Measurements from ENCODE around the gene B9D1.

Gene B9D1

GRCh38 chr17:19348806-19349205, 13.7 kb downstream of the B9D1 start:
- DNase-seq (ENCODE audit: extremely low spot score) = no peak
- TF ChIP-seq SUZ12 (IDR thresholded peaks at IDR 0.05) = no peak
- TF ChIP-seq ZNF384 (IDR thresholded peaks at IDR 0.05) = no peak
- no peak for TF ChIP-seq TARDBP (IDR thresholded peaks at IDR 0.05)
- TF ChIP-seq L3MBTL2 (conservative IDR thresholded peaks at IDR 0.05) = no peak
- TF ChIP-seq, protein P1, sequence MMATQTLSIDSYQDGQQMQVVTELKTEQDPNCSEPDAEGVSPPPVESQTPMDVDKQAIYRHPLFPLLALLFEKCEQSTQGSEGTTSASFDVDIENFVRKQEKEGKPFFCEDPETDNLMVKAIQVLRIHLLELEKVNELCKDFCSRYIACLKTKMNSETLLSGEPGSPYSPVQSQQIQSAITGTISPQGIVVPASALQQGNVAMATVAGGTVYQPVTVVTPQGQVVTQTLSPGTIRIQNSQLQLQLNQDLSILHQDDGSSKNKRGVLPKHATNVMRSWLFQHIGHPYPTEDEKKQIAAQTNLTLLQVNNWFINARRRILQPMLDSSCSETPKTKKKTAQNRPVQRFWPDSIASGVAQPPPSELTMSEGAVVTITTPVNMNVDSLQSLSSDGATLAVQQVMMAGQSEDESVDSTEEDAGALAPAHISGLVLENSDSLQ (IDR thresholded peaks at IDR 0.05) = no peak
- TF ChIP-seq SP1 (IDR thresholded peaks at IDR 0.05) = no peak
- TF ChIP-seq HDGF (IDR thresholded peaks at IDR 0.05; ENCODE audit: borderline replicate concordance) = no peak
- no peak for TF ChIP-seq LEF1 (IDR thresholded peaks at IDR 0.05; ENCODE audit: borderline replicate concordance)
- CTCF ChIA-PET = interaction anchor here (0.7 kb wide), 1 partner anchor 16 kb away, joined by 8 read pairs; no protein-coding TSS in a partner anchor
- POLR2A ChIA-PET = no interaction called here

DNA sequence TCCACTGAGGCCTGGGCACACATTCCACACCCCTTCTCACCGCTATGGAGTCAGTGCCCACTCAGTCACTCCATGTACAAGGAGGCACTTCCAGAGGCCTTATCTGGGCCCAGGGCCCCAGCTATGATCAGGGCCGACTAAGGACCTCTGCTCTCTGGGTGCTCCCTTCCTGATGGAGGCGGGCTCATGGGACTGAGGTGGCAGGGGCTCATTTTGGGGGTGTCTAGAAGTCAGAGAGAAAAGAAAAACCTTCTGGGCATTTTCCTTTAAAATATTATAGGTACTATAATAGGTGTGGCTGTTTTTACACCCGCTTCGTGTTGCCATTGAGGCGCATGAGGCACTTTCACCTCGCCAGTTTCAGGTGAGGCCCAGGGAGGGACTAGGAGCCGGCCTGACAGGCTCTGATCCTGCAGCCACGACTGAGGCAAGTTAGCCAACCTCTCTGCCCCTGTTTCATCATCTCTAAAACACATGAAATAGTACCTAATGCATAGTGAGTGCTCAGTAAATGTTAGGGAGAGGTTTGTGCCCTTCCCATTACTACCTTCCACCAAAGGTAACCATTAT, 14.4 kb downstream of the B9D1 start:
- ChIA-PET POLR2A (no interaction called here), CTCF (no interaction called here)
- no peak for DNase-seq (ENCODE audit: extremely low spot score)
- TF ChIP-seq, protein P1 (IDR thresholded peaks at IDR 0.05) = no peak

DNA sequence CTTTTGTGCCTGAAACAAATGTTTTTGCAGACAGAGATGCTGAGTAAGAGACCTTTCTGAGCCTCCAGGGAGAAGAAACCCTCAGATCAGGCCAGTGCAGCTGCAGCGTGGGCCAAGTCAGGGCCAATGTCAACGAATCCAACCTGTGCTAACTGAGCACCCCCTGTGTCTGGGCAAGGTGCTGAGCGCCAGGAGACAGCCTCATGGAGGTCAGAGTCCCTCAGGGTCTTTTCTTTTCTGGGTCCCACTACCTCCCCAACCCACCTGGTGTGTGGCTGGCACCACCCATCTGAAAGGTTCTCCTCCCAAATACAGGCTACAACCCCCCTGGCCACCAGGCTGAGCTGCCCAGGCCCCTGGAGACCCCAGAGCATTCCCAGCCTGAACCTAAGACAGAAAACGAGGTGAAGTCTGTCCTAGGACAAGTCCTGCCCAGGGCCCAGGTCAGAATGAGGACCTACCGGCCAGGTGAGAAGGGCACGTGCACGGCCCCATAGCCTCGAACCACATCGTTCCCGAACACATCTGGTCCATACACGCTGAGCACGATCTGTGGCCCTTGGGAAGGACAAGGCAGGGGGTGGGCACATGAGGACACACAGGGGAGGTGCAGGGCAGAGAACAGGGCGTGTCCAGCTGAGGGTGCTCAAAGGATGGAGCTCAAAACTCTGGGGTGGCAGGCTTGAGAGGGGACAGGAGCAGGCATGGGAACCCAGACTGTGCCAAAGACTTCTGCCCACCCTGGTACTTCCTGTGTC, 15.0 kb downstream of the B9D1 start:
- no peak for TF ChIP-seq FOXM1 (IDR thresholded peaks at IDR 0.05; ENCODE audit: borderline replicate concordance)
- TF ChIP-seq, protein P1 (IDR thresholded peaks at IDR 0.05) = no peak
- no peak for TF ChIP-seq L3MBTL2 (conservative IDR thresholded peaks at IDR 0.05)
- no peak for TF ChIP-seq FOXA1 (IDR thresholded peaks at IDR 0.05)
- TF ChIP-seq ARNT (IDR thresholded peaks at IDR 0.05) = no peak
- no peak for TF ChIP-seq ELF4 (IDR thresholded peaks at IDR 0.05)
- TF ChIP-seq SUZ12 (IDR thresholded peaks at IDR 0.05) = no peak
- no peak for TF ChIP-seq FOXK2 (IDR thresholded peaks at IDR 0.05)
- no peak for TF ChIP-seq SP1 (IDR thresholded peaks at IDR 0.05)
- TF ChIP-seq TARDBP (IDR thresholded peaks at IDR 0.05) = no peak
- TF ChIP-seq BHLHE40 (IDR thresholded peaks at IDR 0.05; ENCODE audit: borderline replicate concordance) = no peak
- no peak for DNase-seq (ENCODE audit: extremely low spot score)
- CTCF ChIA-PET = interaction anchor here (1.1 kb wide), 1 partner anchor 15 kb away, joined by 3 read pairs; the partner anchor contains the start of gene B9D1
- POLR2A ChIA-PET = interaction anchor here (1.2 kb wide), 1 partner anchor 30 kb away, joined by 7 read pairs; the partner anchor contains the start of gene MAPK7

GRCh38 chr17:19346351-19347255, 15.9 kb downstream of the B9D1 start:
- no peak for DNase-seq (ENCODE audit: extremely low spot score)
- TF ChIP-seq TARDBP (IDR thresholded peaks at IDR 0.05) (no peak), SP1 (IDR thresholded peaks at IDR 0.05) (no peak), FOXK2 (IDR thresholded peaks at IDR 0.05) (no peak), CTBP1 (IDR thresholded peaks at IDR 0.05; ENCODE audit: borderline replicate concordance) (no peak)
- TF ChIP-seq, protein P1 (IDR thresholded peaks at IDR 0.05) = no peak
- ChIA-PET CTCF (interaction anchor here (1.1 kb wide), 1 partner anchor 16 kb away, joined by 3 read pairs; the partner anchor contains the start of gene B9D1), POLR2A (interaction anchor here (1.2 kb wide), 1 partner anchor 31 kb away, joined by 7 read pairs; the partner anchor contains the start of gene MAPK7)

- no peak for DNase-seq (ENCODE audit: extremely low spot score)
- POLR2A ChIA-PET = interaction anchor here (1.2 kb wide), 1 partner anchor 32 kb away, joined by 7 read pairs; the partner anchor contains the start of gene MAPK7
- CTCF ChIA-PET = interaction anchor here (1.1 kb wide), 1 partner anchor 17 kb away, joined by 3 read pairs; the partner anchor contains the start of gene B9D1
- TF ChIP-seq SP1 (IDR thresholded peaks at IDR 0.05) (no peak), HDGF (IDR thresholded peaks at IDR 0.05; ENCODE audit: borderline replicate concordance) (no peak), CTBP1 (IDR thresholded peaks at IDR 0.05; ENCODE audit: borderline replicate concordance) (no peak), FOXK2 (IDR thresholded peaks at IDR 0.05) (no peak), SUZ12 (IDR thresholded peaks at IDR 0.05) (no peak), LEF1 (IDR thresholded peaks at IDR 0.05; ENCODE audit: borderline replicate concordance) (no peak), ARNT (IDR thresholded peaks at IDR 0.05) (no peak), NFRKB (IDR thresholded peaks at IDR 0.05) (no peak), BHLHE40 (IDR thresholded peaks at IDR 0.05; ENCODE audit: borderline replicate concordance) (no peak), TARDBP (IDR thresholded peaks at IDR 0.05) (no peak), FOXA1 (IDR thresholded peaks at IDR 0.05) (no peak), L3MBTL2 (conservative IDR thresholded peaks at IDR 0.05) (no peak)
- TF ChIP-seq, protein P1 (IDR thresholded peaks at IDR 0.05) = no peak
Measured at GRCh38 chr17:19345486-19346350, 16.8 kb downstream of the B9D1 start.
